ENCODE data around the gene CNTN6.
"Not testable (repeated sequence)": the region's sequence is repeated elsewhere in the genome, so short reads cannot be mapped to it uniquely, and the experiment has no call there.

CNTN6 gene

GRCh38 chr3:1292571-1293071 is 199.8 kb downstream of the CNTN6 start:
- DNase-seq = no peak

- no peak for DNase-seq
Observed at GRCh38 chr3:1294586-1294985, 201.8 kb downstream of the CNTN6 start.

- no peak for DNase-seq
Observed at GRCh38 chr3:1318296-1319005, 225.6 kb downstream of the CNTN6 start.

- no peak for DNase-seq
Observed at GRCh38 chr3:1326546-1326945, 233.7 kb downstream of the CNTN6 start.

GRCh38 chr3:1330107-1330506 is 237.3 kb downstream of the CNTN6 start:
- DNase-seq = no peak

DNA sequence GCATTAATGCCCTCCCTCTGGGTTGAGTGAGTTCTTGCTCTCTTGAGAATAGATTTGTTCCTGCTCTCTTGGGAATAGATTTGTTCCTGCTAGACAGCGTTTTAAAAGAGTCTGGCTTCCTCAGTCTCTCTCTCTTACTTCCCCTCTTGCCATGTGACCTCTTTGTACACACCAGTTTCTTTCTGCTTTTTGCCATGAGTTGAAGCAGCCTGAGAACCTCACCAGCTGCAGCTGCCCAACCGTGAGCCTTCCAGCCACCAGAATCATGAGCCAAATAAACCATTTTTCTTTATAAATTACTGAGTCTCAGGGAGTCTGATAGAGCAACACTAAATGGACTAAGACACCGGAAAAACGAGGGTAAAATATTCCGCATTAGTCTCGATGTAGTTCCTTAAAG is 253.6 kb downstream of the CNTN6 start:
- DNase-seq = no peak

GRCh38 chr3:1348547-1348946 is 255.7 kb downstream of the CNTN6 start:
- DNase-seq = no peak

DNA sequence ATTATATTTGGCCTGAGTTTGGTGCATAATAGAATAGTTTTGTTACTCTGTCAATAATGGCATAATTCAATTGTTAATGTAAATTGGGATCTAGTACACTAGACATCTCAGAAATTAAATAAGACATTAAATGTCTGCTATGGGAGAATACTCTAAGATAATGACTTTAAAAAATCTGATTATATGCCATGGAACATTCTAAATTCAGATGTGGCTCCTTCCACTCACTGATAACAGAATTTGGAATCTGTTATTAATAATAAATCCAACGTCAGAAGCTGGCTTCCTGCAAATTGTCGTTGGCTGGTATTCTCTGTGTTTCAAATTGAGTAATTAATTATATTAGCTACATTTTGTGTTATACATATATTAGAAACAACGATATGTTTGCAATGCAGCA is 258.1 kb downstream of the CNTN6 start:
- DNase-seq = no peak

- DNase-seq = no peak
Observed at GRCh38 chr3:1355691-1356090, 262.9 kb downstream of the CNTN6 start.

DNA sequence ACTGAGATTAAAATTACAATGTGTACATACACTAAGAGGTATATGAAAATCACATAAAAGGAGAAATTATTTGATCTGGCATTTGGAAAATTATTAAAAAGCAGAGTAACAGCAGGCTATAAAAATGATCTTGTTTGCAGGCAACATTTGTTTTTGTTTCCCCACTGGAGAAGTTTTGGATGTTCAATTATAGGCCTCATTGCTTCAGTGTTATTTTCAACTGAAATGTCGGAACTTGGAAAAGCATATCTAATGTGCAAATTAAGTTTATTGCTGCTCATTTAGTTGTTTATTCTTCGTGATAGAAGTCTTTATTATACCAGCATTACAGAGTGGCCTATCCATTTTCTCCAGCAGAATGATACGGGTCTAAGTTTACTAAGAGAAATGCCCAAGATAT is 263.3 kb downstream of the CNTN6 start:
- DNase-seq = no peak

- DNase-seq = no peak
Observed at GRCh38 chr3:1365528-1365927, 272.7 kb downstream of the CNTN6 start.

GRCh38 chr3:1374471-1374870 is 281.6 kb downstream of the CNTN6 start:
- DNase-seq = no peak

GRCh38 chr3:1375145-1375544 is 282.3 kb downstream of the CNTN6 start:
- DNase-seq = no peak

DNA sequence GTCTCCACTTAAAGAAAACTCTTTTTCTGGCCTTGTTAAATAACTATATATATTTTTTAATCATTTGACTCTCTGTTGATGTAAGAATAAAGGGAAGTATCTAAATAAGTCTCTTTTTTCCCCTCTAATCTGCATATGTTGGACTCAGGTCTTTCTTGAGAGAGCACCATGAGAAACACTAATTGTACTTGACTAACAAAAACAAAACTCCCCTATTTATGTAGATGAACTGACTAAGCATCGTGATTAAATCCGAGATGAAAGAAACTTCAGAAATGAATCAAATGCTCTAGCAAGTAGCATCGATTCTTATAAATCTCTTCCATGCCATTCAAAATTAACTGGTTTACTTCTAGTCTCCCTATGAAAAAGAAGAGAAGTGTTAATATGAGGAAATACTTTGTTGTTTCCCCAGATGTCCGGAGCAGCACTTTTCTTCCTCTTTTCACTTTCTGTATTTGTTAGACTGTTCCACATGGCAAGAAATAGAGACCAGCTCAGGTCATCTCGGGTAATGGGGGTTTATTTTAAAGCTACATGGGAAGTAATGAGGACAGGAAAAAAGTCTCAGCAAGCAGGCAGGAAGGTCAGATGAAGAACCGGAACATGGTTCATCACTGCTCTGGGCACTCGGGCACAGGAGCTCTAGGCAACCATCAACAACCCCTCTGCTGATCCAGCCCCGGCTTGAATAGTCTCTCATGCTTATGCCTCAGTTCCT is 288.3 kb downstream of the CNTN6 start:
- no peak for DNase-seq

- DNase-seq = no peak
Observed at GRCh38 chr3:1381647-1382036, 288.8 kb downstream of the CNTN6 start.

- not testable (repeated sequence) for DNase-seq
Observed at GRCh38 chr3:1387396-1387905, 294.6 kb downstream of the CNTN6 start.

DNA sequence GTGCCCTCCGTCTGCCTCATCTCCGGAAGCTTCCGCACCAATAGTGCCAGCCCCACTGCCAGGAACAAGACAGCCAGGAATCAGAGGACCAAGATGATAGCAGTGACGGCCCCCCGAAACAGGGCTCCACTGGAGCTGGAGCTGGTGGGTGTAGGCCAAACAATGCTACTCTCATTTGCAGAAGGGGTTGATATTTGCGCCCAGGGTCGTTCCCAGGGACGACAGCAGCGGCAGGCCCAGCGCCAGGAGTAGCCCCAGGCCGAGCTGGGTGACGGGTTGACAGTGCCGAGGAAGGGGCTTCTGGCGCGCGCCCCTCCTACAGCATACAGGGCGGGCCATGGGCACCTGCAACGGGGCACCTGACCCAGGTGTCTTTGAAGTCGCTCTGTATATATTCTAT is 301.4 kb downstream of the CNTN6 start:
- no peak for DNase-seq

DNA sequence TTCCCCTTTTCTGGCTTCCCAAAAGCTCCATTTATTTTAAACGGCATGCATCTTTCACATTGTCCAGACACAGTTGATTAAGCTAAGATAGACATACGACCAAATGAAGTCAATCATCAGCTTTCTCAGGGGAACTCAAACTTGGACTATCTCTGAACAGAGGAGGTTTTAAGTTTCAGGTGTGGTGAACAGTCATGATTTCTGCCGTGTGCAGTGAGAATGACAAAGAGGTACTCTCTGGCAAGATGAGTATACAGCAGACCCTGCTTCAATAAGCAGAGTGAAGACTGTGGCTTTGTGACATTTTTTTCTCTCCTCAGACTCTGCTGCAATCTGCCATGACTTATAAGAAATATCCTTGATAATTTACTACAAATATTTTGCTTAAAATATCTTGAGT is 307.7 kb downstream of the CNTN6 start:
- no peak for DNase-seq

- DNase-seq = no peak
Observed at GRCh38 chr3:1404270-1404962, 311.6 kb downstream of the CNTN6 start.

DNA sequence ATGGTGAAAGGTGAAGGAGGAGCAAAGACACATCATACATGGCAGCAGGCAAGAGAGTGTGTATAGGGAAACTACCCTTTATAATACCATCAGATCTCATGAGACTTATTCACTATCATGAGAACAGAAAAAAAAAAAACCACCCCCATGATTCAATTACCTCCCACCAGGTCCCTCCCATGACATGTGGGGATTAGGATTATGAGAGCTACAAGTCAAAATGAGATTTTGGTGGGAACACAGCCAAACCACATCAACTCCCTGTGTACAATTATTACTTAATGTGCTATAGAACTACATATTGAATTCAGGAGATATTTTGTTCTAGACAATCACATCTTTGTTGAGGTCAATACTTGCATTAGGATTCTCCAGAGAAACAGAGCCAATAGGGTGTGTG is 313.4 kb downstream of the CNTN6 start:
- no peak for DNase-seq

DNA sequence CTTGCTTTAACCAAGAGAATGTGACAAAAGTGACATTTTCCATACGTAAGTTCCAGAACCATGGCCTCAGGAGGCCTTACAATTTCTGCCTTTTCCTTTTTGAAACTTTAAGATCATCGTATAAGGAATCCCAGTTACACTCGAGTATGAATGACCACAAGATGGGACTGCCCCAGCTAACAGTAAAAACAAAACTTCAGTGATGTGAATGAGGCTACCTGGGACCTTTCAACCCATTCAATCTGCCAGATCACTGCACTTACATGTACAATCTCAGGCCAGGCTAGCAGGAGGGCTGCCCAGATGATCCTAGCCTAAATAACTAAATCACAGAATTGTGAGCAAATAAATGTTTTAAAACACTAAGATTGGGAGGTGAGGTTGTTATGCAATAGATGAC is 328.8 kb downstream of the CNTN6 start:
- no peak for DNase-seq

GRCh38 chr3:1423566-1424089 is 330.8 kb downstream of the CNTN6 start:
- DNase-seq = no peak

GRCh38 chr3:1439395-1439794 is 346.6 kb downstream of the CNTN6 start:
- DNase-seq = no peak
